Lower leg skin (tissue), 3 donors: ENCODE measurements around the gene TSPAN32.

Source experiments
- CTCF ChIP-seq, 3 donors: fragments of 450-650 bp; IDR thresholded peaks; one replicate each; pipeline ENCODE4 v1.5.1; 2016; ENCODE audit warnings: antibody characterized with exemption in 3 of 3, mild to moderate bottlenecking in 3 of 3, moderate library complexity in 2 of 3
- POLR2A ChIP-seq, 2 donors: fragments of 450-650 bp; IDR thresholded peaks; one replicate each; pipeline ENCODE4 v1.6.1; 2016 to 2017; ENCODE audit warnings: antibody characterized with exemption in 2 of 2, mild to moderate bottlenecking in 1 of 2, moderate library complexity in 1 of 2

- TF ChIP-seq CTCF (IDR thresholded peaks at IDR 0.05) (no peak), POLR2A (IDR thresholded peaks at IDR 0.05) (no peak)
These were observed 41.2 kb downstream of the TSPAN32 start for GRCh38 chr11:2342981-2343380.
